Caco-2 (cell line): ENCODE data around the gene EPHX1. TPM values are rescaled to one million over a fixed set of nuclear protein-coding genes. Genes with fewer than 3 reads are reported as not detected.
"Not testable (repeated sequence)": the region's sequence is repeated elsewhere in the genome, so short reads cannot be mapped to it uniquely, and the experiment has no call there.

ENCODE experiments used
- Bru-seq: library from RNA; stranded (reverse); fragments of 400-500 nt; gene quantifications from one replicate; lab custom pipeline; 2021; lab: Mats Ljungman, UMichigan
- BruChase-seq, 2 experiments: library from RNA; stranded (reverse); fragments of 400-500 nt; gene quantifications; one replicate each; lab custom pipeline; 2021; lab: Mats Ljungman, UMichigan
- BruUV-seq: library from RNA; stranded (reverse); fragments of 400-500 nt; replicated peaks from 2 replicates; lab custom pipeline; 2021; lab: Mats Ljungman, UMichigan
- CTCF ChIA-PET: fragments of 300-600 bp; sonication (Branson Sonifier 250); formaldehyde crosslinking; loops from one replicate; lab custom pipeline; 2022; ENCODE audit warnings: antibody characterized with exemption; lab: Charles Lee
- POLR2A ChIA-PET: fragments of 300-600 bp; sonication (Branson Sonifier 250); formaldehyde crosslinking; loops from one replicate; lab custom pipeline; 2022; ENCODE audit warnings: antibody characterized with exemption; lab: Charles Lee
- DNase-seq, 2 experiments: peaks; one replicate each; pipeline versions ENCODE4 v3.0.0 to v3.0.0-alpha.2; 2020 to 2022
- H3K27me3 ChIP-seq: replicated peaks from 2 replicates; pipeline ENCODE4 v1.6.0; 2011; ENCODE audit warnings: low read length; ENCODE audit not compliant: control insufficient read depth, insufficient read depth
- H3K36me3 ChIP-seq: 2 replicates; pipeline ENCODE4 v1.5.1; 2011; ENCODE audit warnings: low read length; ENCODE audit not compliant: control insufficient read depth, insufficient read depth
- H3K4me1 ChIP-seq: fragments of 250-450 bp; sonication (Bioruptor Pico); 2 replicates; pipeline ENCODE4 v1.5.1; 2020; ENCODE audit warnings: mild to moderate bottlenecking
- H3K4me3 ChIP-seq: 2 replicates; pipeline ENCODE4 v1.5.1; 2011; ENCODE audit warnings: low read depth, mild to moderate bottlenecking, control low read depth, low read length
- H3K9me3 ChIP-seq: fragments of 250-450 bp; sonication (Bioruptor Pico); 2 replicates; pipeline ENCODE4 v1.5.1; 2020; ENCODE audit warnings: mild to moderate bottlenecking, moderate library complexity
- H3K27ac Mint-ChIP-seq: one replicate; pipeline ENCODE4 v1.8.0; 2022; ENCODE audit warnings: mixed read lengths; ENCODE audit not compliant: unreplicated experiment
- H3K27me3 Mint-ChIP-seq: one replicate; pipeline ENCODE4 v1.8.0; 2022; ENCODE audit warnings: mixed read lengths; ENCODE audit not compliant: insufficient read depth, unreplicated experiment
- H3K36me3 Mint-ChIP-seq: one replicate; pipeline ENCODE4 v1.8.0; 2022; ENCODE audit warnings: mild to moderate bottlenecking, mixed read lengths; ENCODE audit not compliant: insufficient read depth, unreplicated experiment
- H3K4me1 Mint-ChIP-seq: one replicate; pipeline ENCODE4 v1.8.0; 2022; ENCODE audit warnings: low read depth, mixed read lengths; ENCODE audit not compliant: unreplicated experiment
- H3K4me3 Mint-ChIP-seq: one replicate; pipeline ENCODE4 v1.8.0; 2022; ENCODE audit warnings: mild to moderate bottlenecking, moderate library complexity, mixed read lengths; ENCODE audit not compliant: unreplicated experiment
- H3K9me3 Mint-ChIP-seq: one replicate; pipeline ENCODE4 v1.8.0; 2022; ENCODE audit warnings: mixed read lengths; ENCODE audit not compliant: unreplicated experiment
- CTCF ChIP-seq, 2 experiments: fragments of 200-600 bp in 1 of 2; IDR thresholded peaks; 1 replicate in 1 of 2; 2 replicates in 1 of 2; pipeline versions ENCODE4 v1.5.1 to v1.8.0; 2011 to 2022; ENCODE audit warnings: antibody characterized with exemption in 1 of 2, control low read depth in 1 of 2, inconsistent platforms in 1 of 2, low read depth in 1 of 2, low read length in 1 of 2, mild to moderate bottlenecking in 1 of 2, moderate library complexity in 1 of 2; ENCODE audit not compliant: insufficient read depth in 1 of 2, severe bottlenecking in 1 of 2, unreplicated experiment in 1 of 2
- intact Hi-C: fragments of 100-400 bp; cut with micrococcal nuclease; formaldehyde crosslinking; loops from one replicate; pipeline ENCODE4 v1.10.0; 2022; ENCODE audit not compliant: unreplicated experiment
- long read RNA-seq: library from polyadenylated mRNA; stranded (forward); transcript quantifications from one replicate; pipeline ENCODE4 v2.0.0, GENCODE V29; 2022
- total RNA-seq: library from RNA; stranded (reverse); gene quantifications from 2 replicates; pipeline ENCODE4 v1.2.3, GENCODE V29; 2022

Gene EPHX1
- total RNA-seq (73.7 and 88.5 TPM in 2 replicates), Bru-seq, nascent RNA (percentile 60 among the genes with signal in this experiment), BruChase-seq, experiment 1, labeled RNA remaining after a 2-hour chase (percentile 57 among the genes with signal in this experiment), BruChase-seq, experiment 2, labeled RNA remaining after a 6-hour chase (percentile 65 among the genes with signal in this experiment)
- long read RNA-seq, transcript EPHX1-201 (9 exons, 1,660 nt), result major isoform, 42 of 49 reads
- long read RNA-seq, partial matches to known transcripts, result 3 of 49 reads
- long read RNA-seq, other reads (novel, unspliced or antisense), result 3 of 49 reads

- BruUV-seq, result no TSS peak
Observed at GRCh38 chr1:225809842-225810578, at the start of gene EPHX1. Gene EPHX1 (plus strand): TSS chr1:225810124. CDS start chr1:225828730, 18,606 bp downstream.

GRCh38 chr1:225760531-225760930 is 49.4 kb upstream of the EPHX1 start:
- H3K36me3 ChIP-seq, result no peaks in the 10 kb centered on the region
- H3K4me3 ChIP-seq, result no peak overlapping the region
- no peaks in the 10 kb centered on the region for H3K27me3 ChIP-seq
- ChIA-PET POLR2A (no interaction called here), CTCF (no interaction called here)
- Mint-ChIP-seq H3K4me1 (peaks cover 36% of the 10 kb centered on the region), H3K36me3 (no peaks in the 10 kb centered on the region), H3K4me3 (no peak overlapping the region), H3K27me3 (no peaks in the 10 kb centered on the region), H3K27ac (no peak overlapping the region), H3K9me3 (no peaks in the 10 kb centered on the region)
- DNase-seq, result no peak
- H3K4me1 ChIP-seq, result peaks cover 39% of the 10 kb centered on the region
- no peak for TF ChIP-seq CTCF (IDR thresholded peaks at IDR 0.05; ENCODE audit: insufficient read depth in 1 of 2, low read depth in 1 of 2, low read length in 1 of 2, severe bottlenecking in 1 of 2, unreplicated experiment in 1 of 2)
- H3K9me3 ChIP-seq, result no peaks in the 10 kb centered on the region
- BruUV-seq, result no TSS peak
- intact Hi-C loops, result loop anchor here (5.0 kb wide), 1 partner anchor 58 kb away; no protein-coding TSS in a partner anchor

More at GRCh38 chr1:225809842-225810578, at the start of gene EPHX1:
- peak within 1 kb of the TSS; percentile 80 for H3K4me3 Mint-ChIP-seq
- TF ChIP-seq CTCF (IDR thresholded peaks at IDR 0.05; ENCODE audit: insufficient read depth in 1 of 2, low read depth in 1 of 2, low read length in 1 of 2, severe bottlenecking in 1 of 2, unreplicated experiment in 1 of 2), result peak; percentile 16 to 53
- ChIA-PET POLR2A (interaction anchor here (0.5 to 1.0 kb wide), 3 partner anchors 15 to 114 kb away, joined by 3 to 6 read pairs (median 3); partner anchors contain the start of genes PYCR2 and SRP9), CTCF (interaction anchor here (0.6 to 1.2 kb wide), 6 partner anchors 10 to 157 kb away, joined by 3 to 18 read pairs (median 3); partner anchors contain the start of genes ENAH and SRP9)
- H3K36me3 ChIP-seq, result no peaks in the 10 kb centered on the region
- no peaks in the 10 kb centered on the region for H3K9me3 ChIP-seq
- H3K27me3 ChIP-seq, result no peaks in the 10 kb centered on the region
- peaks cover 33% of the 10 kb centered on the region for H3K4me1 ChIP-seq
- DNase-seq, result peak; percentile 89 to 93
- no peaks in the 10 kb centered on the region for H3K9me3 Mint-ChIP-seq
- no peaks in the 10 kb centered on the region for H3K27me3 Mint-ChIP-seq
- peaks cover 27% of the 10 kb centered on the region for H3K4me1 Mint-ChIP-seq
- H3K27ac Mint-ChIP-seq, result peak within 1 kb of the TSS; percentile 43
- H3K36me3 Mint-ChIP-seq, result peaks cover 19% of the 10 kb centered on the region
- intact Hi-C loops, result no loop called here
- peak within 1 kb of the TSS; percentile 89 for H3K4me3 ChIP-seq

GRCh38 chr1:225761395-225761794 is 48.5 kb upstream of the EPHX1 start:
- H3K27me3 Mint-ChIP-seq, H3K4me3 ChIP-seq, CTCF ChIA-PET, H3K36me3 Mint-ChIP-seq, H3K4me3 Mint-ChIP-seq, POLR2A ChIA-PET, DNase-seq, H3K27me3 ChIP-seq, H3K36me3 ChIP-seq, H3K9me3 ChIP-seq, H3K9me3 Mint-ChIP-seq, BruUV-seq: not testable (repeated sequence)
- Mint-ChIP-seq H3K4me1 (peaks cover 32% of the 10 kb centered on the region), H3K27ac (peak overlapping the region; percentile 67)
- peaks cover 38% of the 10 kb centered on the region for H3K4me1 ChIP-seq
- intact Hi-C loops, result loop anchor here (5.0 kb wide), 1 partner anchor 59 kb away; no protein-coding TSS in a partner anchor
